A673 (cell line): ENCODE results near the gene SEC61A2. TPM values are rescaled to one million over a fixed set of nuclear protein-coding genes. Genes with fewer than 3 reads are reported as not detected.

ENCODE experiments used
- BruUV-seq: library from RNA; stranded (reverse); fragments of 400-500 nt; replicated peaks from 2 replicates; lab custom pipeline; 2021; lab: Mats Ljungman, UMichigan
- CTCF ChIA-PET: fragments of 300-600 bp; sonication (Branson Sonifier 250); formaldehyde crosslinking; loops from one replicate; lab custom pipeline; 2022; ENCODE audit warnings: antibody characterized with exemption; lab: Charles Lee
- POLR2A ChIA-PET: fragments of 300-600 bp; sonication (Branson Sonifier 250); formaldehyde crosslinking; loops from one replicate; lab custom pipeline; 2022; ENCODE audit warnings: antibody characterized with exemption; ENCODE audit not compliant: low non-redundant PET; lab: Charles Lee
- DNase-seq: peaks from one replicate; pipeline ENCODE4 v3.0.0-alpha.2; 2015; ENCODE audit warnings: low spot score
- H3K27ac ChIP-seq: fragments of 200-600 bp; sonication (generic); 2 replicates; pipeline ENCODE4 v1.5.1; 2016; ENCODE audit warnings: mixed run types, low read depth, mild to moderate bottlenecking, mixed read lengths, antibody characterized with exemption, low read length; ENCODE audit not compliant: poor library complexity, severe bottlenecking
- H3K27me3 ChIP-seq: fragments of 200-600 bp; sonication (generic); replicated peaks from 2 replicates; pipeline ENCODE4 v1.6.1; 2017; ENCODE audit warnings: mixed run types, low read depth, mild to moderate bottlenecking, mixed read lengths, antibody characterized with exemption, low read length; ENCODE audit not compliant: insufficient read depth, poor library complexity
- H3K36me3 ChIP-seq: fragments of 200-600 bp; sonication (generic); 2 replicates; pipeline ENCODE4 v1.6.1; 2016; ENCODE audit warnings: mixed run types, mild to moderate bottlenecking, mixed read lengths, antibody characterized with exemption, low read length; ENCODE audit not compliant: insufficient read depth, poor library complexity, severe bottlenecking
- H3K4me1 ChIP-seq: fragments of 200-600 bp; sonication (generic); 2 replicates; pipeline ENCODE4 v1.6.1; 2017; ENCODE audit warnings: mixed run types, mild to moderate bottlenecking, mixed read lengths, antibody characterized with exemption, low read length; ENCODE audit not compliant: insufficient read depth, poor library complexity, severe bottlenecking
- H3K4me3 ChIP-seq: fragments of 200-600 bp; sonication (generic); 2 replicates; pipeline ENCODE4 v1.5.1; 2016; ENCODE audit warnings: low read depth, mixed run types, mild to moderate bottlenecking, mixed read lengths, low read length; ENCODE audit not compliant: poor library complexity, severe bottlenecking
- H3K9me3 ChIP-seq: fragments of 200-600 bp; sonication (generic); 2 replicates; pipeline ENCODE4 v1.6.1; 2016; ENCODE audit warnings: mixed run types, low read depth, mild to moderate bottlenecking, mixed read lengths, antibody characterized with exemption, low read length; ENCODE audit not compliant: poor library complexity, severe bottlenecking
- EZH2 ChIP-seq: fragments of 200-600 bp; sonication (generic); IDR thresholded peaks from 2 replicates; pipeline ENCODE4 v1.6.1; 2017; ENCODE audit warnings: borderline replicate concordance, low read depth, mild to moderate bottlenecking, mixed read lengths, antibody characterized with exemption, low read length; ENCODE audit not compliant: poor library complexity, severe bottlenecking
- intact Hi-C: fragments of 100-400 bp; cut with micrococcal nuclease; formaldehyde crosslinking; loops from one replicate; pipeline ENCODE4 v1.10.0; 2022; ENCODE audit not compliant: unreplicated experiment
- total RNA-seq: library from RNA; stranded (reverse); gene quantifications from 2 replicates; pipeline ENCODE4 v1.2.3, GENCODE V29; 2021
- TF ChIP-seq, protein P1 (sequence below): fragments of 300-800, 200-600 bp; sonication (generic); conservative IDR thresholded peaks from 2 replicates; pipeline ENCODE4 v1.5.1; 2017; ENCODE audit warnings: low read depth, mild to moderate bottlenecking, antibody characterized with exemption, low read length, moderate library complexity, mixed read lengths

The SEC61A2 gene
- total RNA-seq, 1 experiment from 2014 or later: 17.2 TPM

DNA sequence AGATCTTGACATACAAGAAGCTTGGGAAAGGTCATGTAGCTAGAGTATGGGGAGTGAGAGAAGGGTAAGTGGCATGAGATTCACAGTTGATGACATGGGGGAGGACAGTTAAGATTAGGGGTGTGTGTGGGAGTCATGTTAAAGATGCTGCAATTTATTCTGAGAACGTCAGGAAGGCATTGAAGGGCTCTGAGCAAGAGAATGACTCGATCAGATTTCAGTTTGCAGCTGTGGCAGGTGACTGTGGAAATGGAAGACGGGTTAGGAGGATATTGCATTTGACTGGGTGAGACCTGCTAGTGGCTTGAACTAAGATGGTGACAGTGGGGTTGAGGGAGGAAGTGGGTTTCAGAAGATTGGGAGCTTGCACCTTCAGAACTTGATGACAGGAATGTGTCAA, 72.1 kb downstream of the SEC61A2 start:
- no peaks in the 10 kb centered on the region for H3K9me3 ChIP-seq
- H3K27ac ChIP-seq: no peak overlapping the region
- peaks cover 5% of the 10 kb centered on the region for H3K4me1 ChIP-seq
- intact Hi-C loops: no loop called here
- H3K27me3 ChIP-seq: no peaks in the 10 kb centered on the region
- ChIA-PET POLR2A (no interaction called here), CTCF (no interaction called here)
- TF ChIP-seq EZH2: no peak
- TF ChIP-seq, protein P1, sequence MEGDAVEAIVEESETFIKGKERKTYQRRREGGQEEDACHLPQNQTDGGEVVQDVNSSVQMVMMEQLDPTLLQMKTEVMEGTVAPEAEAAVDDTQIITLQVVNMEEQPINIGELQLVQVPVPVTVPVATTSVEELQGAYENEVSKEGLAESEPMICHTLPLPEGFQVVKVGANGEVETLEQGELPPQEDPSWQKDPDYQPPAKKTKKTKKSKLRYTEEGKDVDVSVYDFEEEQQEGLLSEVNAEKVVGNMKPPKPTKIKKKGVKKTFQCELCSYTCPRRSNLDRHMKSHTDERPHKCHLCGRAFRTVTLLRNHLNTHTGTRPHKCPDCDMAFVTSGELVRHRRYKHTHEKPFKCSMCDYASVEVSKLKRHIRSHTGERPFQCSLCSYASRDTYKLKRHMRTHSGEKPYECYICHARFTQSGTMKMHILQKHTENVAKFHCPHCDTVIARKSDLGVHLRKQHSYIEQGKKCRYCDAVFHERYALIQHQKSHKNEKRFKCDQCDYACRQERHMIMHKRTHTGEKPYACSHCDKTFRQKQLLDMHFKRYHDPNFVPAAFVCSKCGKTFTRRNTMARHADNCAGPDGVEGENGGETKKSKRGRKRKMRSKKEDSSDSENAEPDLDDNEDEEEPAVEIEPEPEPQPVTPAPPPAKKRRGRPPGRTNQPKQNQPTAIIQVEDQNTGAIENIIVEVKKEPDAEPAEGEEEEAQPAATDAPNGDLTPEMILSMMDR: no peak
- H3K36me3 ChIP-seq: peaks cover 62% of the 10 kb centered on the region
- no peak for DNase-seq
- BruUV-seq: no TSS peak
- H3K4me3 ChIP-seq: no peak overlapping the region

DNA sequence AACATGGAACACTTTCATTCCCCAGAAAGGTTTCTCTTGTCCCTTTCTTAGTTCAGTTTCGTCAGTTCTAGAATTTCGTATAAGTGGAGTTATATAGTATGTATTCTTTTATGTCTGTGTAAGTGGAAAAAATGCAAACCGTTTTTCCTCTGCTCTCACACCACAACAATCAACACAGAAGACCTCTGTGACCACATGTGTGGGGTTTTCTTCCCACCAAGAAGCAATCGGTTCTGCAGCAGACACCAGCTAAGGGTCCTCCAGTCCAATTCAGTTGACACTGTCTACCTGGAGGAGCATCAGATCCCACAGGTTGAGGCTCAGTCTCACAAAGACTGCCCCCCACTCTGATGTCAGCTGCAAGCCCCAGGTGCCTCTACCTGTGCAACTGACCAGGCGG, 72.7 kb downstream of the SEC61A2 start:
- Histone ChIP-seq H3K36me3 (peaks cover 62% of the 10 kb centered on the region), H3K27me3 (no peaks in the 10 kb centered on the region), H3K4me3 (no peak overlapping the region), H3K9me3 (no peaks in the 10 kb centered on the region), H3K27ac (no peak overlapping the region), H3K4me1 (peaks cover 5% of the 10 kb centered on the region)
- intact Hi-C loops: no loop called here
- ChIA-PET POLR2A (no interaction called here), CTCF (no interaction called here)
- TF ChIP-seq EZH2: no peak
- TF ChIP-seq, protein P1: no peak
- no peak for DNase-seq
- no TSS peak for BruUV-seq

DNA sequence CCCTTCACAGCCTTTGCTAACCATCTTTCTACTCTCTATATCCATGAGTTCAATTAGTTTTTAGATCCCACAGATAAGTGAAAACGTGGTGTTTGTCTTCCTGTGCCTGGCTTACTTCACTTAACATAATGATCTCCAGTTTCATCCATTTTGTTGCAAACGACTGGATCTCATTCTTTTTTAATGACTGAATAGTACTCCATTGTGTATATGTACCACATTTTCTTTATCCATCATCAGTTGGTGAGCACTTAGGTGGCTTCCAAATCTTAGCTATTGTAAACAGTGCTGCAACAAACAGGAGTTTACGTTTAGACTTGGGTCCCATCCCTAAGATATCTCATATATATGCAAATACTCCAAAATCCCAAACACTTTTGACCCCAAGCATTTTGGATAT, 75.6 kb downstream of the SEC61A2 start:
- no peaks in the 10 kb centered on the region for H3K4me1 ChIP-seq
- intact Hi-C loops: no loop called here
- POLR2A ChIA-PET: no interaction called here
- H3K27ac ChIP-seq: no peak overlapping the region
- peaks cover 70% of the 10 kb centered on the region for H3K36me3 ChIP-seq
- H3K9me3 ChIP-seq: no peaks in the 10 kb centered on the region
- no TSS peak for BruUV-seq
- CTCF ChIA-PET: no interaction called here
- no peak overlapping the region for H3K4me3 ChIP-seq
- no peaks in the 10 kb centered on the region for H3K27me3 ChIP-seq
- DNase-seq: no peak
- TF ChIP-seq, protein P1: no peak
- TF ChIP-seq EZH2: no peak
